ENCODE measurements around the gene WTIP.
"Not testable (repeated sequence)": the region's sequence is repeated elsewhere in the genome, so short reads cannot be mapped to it uniquely, and the experiment has no call there.

Gene WTIP

GRCh38 chr19:34480971-34481841, at the start of gene WTIP:
WTIP (plus strand) TSS chr19:34481758; CDS start chr19:34481975, 217 bp downstream.
- no peak for DNase-seq (ENCODE audit: low read depth in 2 of 2)

- DNase-seq (ENCODE audit: low read depth in 2 of 2), result no peak
These were observed 48.8 kb upstream of the WTIP start for GRCh38 chr19:34432797-34433196.

DNA sequence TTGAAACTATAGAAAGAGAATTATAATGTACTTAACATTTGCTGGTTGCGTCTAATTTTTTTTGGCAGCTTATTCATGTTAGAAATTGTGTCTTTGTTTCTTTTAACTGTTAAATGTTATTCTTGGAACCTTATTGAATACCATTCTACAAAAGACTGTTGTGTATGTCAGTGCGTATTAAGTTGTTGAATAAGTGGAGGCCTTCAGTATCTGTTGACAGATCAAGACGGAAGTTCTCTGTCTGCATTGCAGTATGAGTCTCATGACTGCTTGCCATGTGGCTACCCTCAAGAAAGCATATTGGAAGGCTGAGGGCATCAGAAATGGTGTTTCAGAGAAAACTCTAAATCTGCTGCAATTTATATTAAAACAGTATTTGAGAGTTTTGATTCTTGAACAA, 44.8 kb upstream of the WTIP start:
- no peak for DNase-seq (ENCODE audit: low read depth in 2 of 2)

DNA sequence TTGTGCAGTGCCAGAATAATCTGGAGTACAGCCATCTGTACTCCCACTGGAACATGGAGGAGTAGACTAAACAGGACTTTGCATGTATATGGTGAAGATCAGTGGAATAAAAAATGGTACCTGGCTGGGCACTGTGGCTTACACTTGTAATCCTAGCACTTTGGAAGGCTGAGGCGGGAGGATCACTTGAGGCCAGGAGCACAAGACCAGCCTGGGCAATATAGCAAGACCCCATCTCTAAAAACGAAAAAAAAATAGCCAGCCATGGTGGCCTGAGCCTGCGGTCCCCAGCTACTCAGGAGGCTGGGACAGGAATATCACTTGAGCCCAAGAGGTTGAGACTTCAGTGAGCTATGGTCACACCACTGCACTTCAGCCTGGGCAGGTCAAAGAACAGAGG, 33.4 kb upstream of the WTIP start:
- DNase-seq (ENCODE audit: low read depth in 2 of 2), result no peak

DNA sequence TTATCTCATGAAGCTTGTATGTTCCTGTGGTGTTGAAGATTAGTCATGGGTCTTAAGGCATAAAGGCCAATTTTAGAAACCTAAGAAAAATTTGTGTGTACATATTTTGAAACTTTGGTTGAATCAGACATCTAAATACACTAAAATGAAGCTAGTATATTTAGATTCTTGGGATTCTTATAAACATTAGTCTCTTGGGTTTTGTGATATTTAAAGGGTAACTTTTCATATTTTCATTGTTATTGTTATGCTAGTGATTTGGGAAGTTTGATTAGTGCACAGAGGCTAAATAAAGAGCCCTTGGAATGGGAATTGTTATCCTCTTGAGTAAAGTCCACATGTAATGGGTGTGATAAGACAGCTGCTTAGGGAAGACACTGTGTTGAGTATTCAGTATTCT, 28.8 kb upstream of the WTIP start:
- no peak for DNase-seq (ENCODE audit: low read depth in 2 of 2)

GRCh38 chr19:34454091-34454490, 27.5 kb upstream of the WTIP start:
- no peak for DNase-seq (ENCODE audit: low read depth in 2 of 2)

DNA sequence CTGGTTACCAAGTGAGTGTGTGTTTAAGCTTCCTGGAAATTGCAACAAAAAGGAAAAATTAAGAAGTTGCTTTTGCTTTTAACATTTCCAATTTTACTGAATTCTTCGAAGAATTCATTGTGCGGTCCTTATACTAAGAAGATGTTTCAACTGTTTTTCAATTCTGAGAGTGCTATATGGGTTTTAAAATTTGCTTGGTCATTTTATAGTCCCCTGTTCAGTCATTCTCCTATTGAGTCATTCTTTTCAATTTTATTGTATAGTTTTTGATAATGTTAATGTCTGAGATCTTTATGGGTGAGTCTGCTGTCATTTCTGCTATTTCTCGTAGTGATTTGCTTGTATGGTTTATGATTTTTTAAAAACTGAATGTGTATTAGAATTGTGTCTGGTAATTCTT, 26.9 kb upstream of the WTIP start:
- DNase-seq (ENCODE audit: low read depth in 2 of 2), result no peak

DNA sequence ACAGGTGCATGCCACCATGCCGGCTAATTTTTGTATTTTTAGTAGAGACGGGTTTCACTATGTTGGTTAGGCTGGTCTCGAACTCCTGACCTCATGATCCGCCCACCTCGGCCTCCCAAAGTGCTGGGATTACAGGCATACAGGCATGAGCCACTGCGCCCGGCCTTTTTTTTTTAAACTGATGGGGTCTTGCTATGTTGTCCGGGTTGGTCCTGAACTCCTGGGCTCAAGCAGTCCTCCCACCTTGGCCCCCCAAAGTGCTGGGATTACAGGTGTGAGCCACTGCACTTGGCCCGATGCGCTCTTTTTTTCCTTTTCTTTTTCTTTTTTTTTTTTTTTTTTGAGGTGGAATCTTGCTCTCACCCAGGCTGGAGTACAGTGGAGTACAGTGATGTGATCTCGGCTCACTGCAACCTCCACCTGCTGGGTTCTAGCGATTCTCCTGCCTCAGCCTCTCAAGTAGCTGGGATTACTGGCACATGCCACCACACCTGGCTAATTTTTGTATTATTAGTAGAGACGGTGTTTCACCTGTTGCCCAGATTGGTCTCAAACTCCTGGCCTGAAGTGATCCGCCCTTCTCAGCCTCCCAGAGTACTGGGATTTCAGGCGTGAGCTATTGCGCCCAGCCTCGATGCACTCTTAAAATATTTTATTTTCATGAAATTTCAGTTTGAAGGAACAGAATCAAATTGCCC, 25.6 kb upstream of the WTIP start:
- not testable (repeated sequence) for DNase-seq (ENCODE audit: low read depth in 2 of 2)

- DNase-seq (ENCODE audit: low read depth in 2 of 2), result no peak
These were observed 24.1 kb upstream of the WTIP start for GRCh38 chr19:34457446-34457845.

DNA sequence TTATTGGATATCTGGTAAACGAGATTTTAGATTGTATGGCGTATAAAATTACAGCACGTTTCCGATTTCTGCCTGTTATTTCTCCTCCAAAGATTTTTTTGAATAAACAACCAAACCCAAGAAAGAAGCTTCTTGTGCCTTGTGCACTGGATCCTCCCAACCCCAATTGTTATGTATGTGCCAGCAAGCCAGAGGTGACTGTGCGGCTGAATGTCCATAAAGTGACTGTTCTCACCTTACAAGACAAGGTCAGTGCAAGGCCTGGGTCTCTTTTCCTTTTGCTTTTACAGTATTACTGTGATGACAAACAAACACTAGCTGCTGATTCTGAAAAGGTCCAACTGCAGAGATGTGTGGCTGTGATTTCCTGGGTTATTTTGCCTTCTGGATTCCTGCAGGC, 22.9 kb upstream of the WTIP start:
- no peak for DNase-seq (ENCODE audit: low read depth in 2 of 2)

- no peak for DNase-seq (ENCODE audit: low read depth in 2 of 2)
These were observed 21.9 kb upstream of the WTIP start for GRCh38 chr19:34459614-34460013.

GRCh38 chr19:34461375-34462100, 20.0 kb upstream of the WTIP start:
- no peak for DNase-seq (ENCODE audit: low read depth in 2 of 2)

GRCh38 chr19:34464785-34465184, 16.8 kb upstream of the WTIP start:
- DNase-seq (ENCODE audit: low read depth in 2 of 2), result not testable (repeated sequence)

DNA sequence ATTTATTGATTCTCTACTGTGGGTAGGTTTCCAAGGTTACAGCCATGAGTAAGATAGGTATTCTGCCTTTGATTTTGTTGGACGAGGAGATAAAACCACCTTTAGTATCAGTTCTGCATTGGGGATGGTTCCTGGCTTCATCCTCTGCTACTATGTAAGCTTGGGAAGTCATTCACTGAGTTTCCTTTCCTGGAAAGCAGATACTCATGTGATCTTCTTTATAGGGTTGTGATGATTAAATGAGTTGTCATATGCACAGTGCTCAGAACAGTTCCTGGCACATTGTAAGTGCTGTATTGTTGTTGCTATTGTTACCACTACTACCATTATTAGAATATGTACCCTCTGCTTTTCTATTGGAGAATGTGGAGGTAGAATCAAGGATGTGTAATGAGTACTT, 13.1 kb upstream of the WTIP start:
- no peak for DNase-seq (ENCODE audit: low read depth in 2 of 2)

DNA sequence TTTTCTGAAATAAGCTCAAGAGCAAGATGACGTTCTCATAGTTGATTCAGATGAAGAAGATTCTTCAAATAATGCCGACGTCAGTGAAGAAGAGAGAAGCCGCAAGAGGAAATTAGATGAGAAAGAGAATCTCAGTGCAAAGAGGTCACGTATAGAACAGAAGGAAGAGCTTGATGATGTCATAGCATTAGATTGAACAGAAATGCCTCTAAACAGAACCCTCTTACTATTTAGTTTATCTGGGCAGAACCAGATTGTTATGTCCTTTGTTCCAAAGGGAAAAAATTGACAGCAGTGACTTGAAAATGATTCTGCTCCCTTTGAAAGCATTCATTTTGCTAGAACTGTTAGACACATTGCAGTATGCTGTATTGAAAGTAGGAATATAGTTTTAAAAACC, 12.5 kb upstream of the WTIP start:
- DNase-seq (ENCODE audit: low read depth in 2 of 2), result not testable (repeated sequence)

- DNase-seq (ENCODE audit: low read depth in 2 of 2), result no peak
These were observed 9.5 kb upstream of the WTIP start for GRCh38 chr19:34471906-34472700.

DNA sequence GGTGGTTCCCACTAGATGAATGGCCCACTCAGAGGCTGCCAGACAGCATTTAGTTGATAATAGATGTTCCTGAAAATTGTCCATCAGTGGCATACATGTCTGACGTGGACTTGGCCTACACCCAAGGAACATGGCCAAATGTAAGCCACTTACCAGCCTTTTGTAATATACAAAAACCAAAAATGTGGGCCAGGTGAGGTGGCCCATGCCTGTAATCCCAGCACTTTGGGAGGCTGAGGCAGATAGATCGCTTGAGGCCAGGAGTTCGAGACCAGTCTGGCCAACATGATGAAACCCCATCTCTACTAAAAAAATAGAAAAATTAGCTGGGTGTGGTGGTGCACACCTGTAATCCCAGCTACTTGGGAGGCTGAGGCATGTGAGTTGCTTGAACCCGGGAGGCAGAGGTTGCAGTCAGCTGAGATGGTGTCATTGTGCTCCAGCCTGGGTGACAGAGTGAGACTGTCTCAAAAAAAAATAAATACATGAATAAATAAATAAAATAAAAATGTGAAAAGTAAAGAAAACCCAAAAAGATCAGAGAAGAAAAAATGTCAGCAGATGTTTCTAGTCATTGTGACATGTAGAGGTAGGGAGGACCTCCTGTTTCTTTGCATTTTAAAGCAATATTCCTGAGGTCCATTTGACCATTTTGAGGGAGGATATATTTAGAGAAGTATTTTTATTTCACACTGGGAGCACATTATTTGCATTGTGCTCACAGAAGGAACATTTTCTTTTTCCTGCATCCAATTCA, 7.1 kb upstream of the WTIP start:
- no peak for DNase-seq (ENCODE audit: low read depth in 2 of 2)

- no peak for DNase-seq (ENCODE audit: low read depth in 2 of 2)
These were observed 6.3 kb upstream of the WTIP start for GRCh38 chr19:34475026-34475974.

- DNase-seq (ENCODE audit: low read depth in 2 of 2), result no peak
These were observed 5.5 kb upstream of the WTIP start for GRCh38 chr19:34475975-34476594.

Data from stimulated activated CD4-positive, alpha-beta T cell treated with anti-CD3 and anti-CD28 coated beads, Interleukin-4, amount 100 ng/mL, for 48 hours (primary cell).